ENCODE data around the gene EFCAB6.

DNA sequence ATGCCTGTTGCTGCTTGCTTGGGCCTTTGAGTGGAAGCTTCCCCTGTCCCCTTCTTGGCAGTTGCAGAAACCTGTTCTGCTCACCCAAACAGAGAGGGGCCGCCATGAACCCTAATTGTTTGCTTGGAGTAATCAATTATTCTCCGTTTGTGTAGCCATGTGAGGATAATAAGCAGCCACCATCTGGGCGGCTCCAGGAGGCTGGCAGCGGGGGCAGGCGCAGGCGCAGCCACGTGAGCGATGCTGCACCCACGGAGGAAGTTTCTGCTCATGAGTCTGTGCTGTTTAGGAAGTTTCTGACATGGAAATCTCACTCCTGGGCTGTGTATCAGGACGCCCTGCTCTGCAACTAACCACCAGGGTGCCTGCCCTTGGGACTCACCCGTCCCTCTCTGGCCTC, 310.2 kb downstream of the EFCAB6 start:
- TF ChIP-seq CTCF (IDR thresholded peaks at IDR 0.05) (no peak), POLR2A (IDR thresholded peaks at IDR 0.05) (no peak)

All from Peyer's patch (tissue), 4 donors.